PC-9 (cell line): ENCODE data around the gene TUBA1C.

ENCODE experiments used
- CTCF ChIP-seq: fragments of 200-600 bp; sonication (generic); conservative IDR thresholded peaks from 2 replicates; pipeline ENCODE4 v1.6.1; 2017; ENCODE audit warnings: mixed run types, antibody characterized with exemption, mild to moderate bottlenecking, moderate library complexity
- EZH2 ChIP-seq: fragments of 200-600 bp; sonication (generic); IDR thresholded peaks from 2 replicates; pipeline ENCODE4 v1.8.0; 2017; ENCODE audit warnings: antibody characterized with exemption, low read depth

- TF ChIP-seq CTCF (no peak), EZH2 (no peak)
Measured at GRCh38 chr12:49297695-49298060, 32.8 kb downstream of the TUBA1C start.
